Breast epithelium (tissue), 3 donors: Measurements from ENCODE around the gene RILPL2.

Source experiments
- POLR2A ChIP-seq: fragments of 450-650 bp; IDR thresholded peaks from one replicate; pipeline ENCODE4 v1.6.1; 2016; ENCODE audit warnings: antibody characterized with exemption, mild to moderate bottlenecking, moderate library complexity
- POLR2AphosphoS5 ChIP-seq, 3 donors: sonication (generic); formaldehyde crosslinking; IDR thresholded peaks; one replicate each; pipeline ENCODE4 v1.6.1; 2017; ENCODE audit warnings: antibody characterized with exemption in 3 of 3
- TF ChIP-seq, protein P1 (sequence below), 3 donors: fragments of 450-650 bp; IDR thresholded peaks; one replicate each; pipeline ENCODE4 v1.5.1; 2016 to 2017; ENCODE audit warnings: antibody characterized with exemption in 3 of 3, mild to moderate bottlenecking in 3 of 3, moderate library complexity in 3 of 3

DNA sequence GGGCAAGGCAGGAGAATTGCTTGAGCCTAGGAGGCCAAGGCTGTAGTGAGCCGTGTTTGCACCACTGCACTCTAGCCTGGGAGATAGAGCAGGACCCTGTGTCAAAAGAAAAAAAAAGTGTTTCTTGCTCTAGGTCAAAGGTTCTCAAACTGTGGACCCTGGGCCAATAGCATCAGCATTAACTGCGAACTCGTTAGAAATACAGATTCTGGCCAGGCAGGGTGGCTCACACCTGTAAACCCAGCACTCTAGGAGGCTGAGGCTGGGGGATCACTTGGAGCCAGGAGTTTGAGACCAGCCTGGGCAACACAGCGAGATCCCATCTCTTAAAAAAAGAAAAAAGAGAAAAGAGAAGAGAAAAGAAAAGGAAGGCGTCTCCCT is 858 bp downstream of the RILPL2 start:
- TF ChIP-seq, protein P1, sequence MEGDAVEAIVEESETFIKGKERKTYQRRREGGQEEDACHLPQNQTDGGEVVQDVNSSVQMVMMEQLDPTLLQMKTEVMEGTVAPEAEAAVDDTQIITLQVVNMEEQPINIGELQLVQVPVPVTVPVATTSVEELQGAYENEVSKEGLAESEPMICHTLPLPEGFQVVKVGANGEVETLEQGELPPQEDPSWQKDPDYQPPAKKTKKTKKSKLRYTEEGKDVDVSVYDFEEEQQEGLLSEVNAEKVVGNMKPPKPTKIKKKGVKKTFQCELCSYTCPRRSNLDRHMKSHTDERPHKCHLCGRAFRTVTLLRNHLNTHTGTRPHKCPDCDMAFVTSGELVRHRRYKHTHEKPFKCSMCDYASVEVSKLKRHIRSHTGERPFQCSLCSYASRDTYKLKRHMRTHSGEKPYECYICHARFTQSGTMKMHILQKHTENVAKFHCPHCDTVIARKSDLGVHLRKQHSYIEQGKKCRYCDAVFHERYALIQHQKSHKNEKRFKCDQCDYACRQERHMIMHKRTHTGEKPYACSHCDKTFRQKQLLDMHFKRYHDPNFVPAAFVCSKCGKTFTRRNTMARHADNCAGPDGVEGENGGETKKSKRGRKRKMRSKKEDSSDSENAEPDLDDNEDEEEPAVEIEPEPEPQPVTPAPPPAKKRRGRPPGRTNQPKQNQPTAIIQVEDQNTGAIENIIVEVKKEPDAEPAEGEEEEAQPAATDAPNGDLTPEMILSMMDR (IDR thresholded peaks at IDR 0.05), result no peak
- TF ChIP-seq POLR2AphosphoS5 (IDR thresholded peaks at IDR 0.05), result no peak
- no peak for TF ChIP-seq POLR2A
